ENCODE measurements around the gene MICAL1. TPM values are rescaled to one million over a fixed set of nuclear protein-coding genes. Genes with fewer than 3 reads are reported as not detected.

MICAL1 gene, protein sequence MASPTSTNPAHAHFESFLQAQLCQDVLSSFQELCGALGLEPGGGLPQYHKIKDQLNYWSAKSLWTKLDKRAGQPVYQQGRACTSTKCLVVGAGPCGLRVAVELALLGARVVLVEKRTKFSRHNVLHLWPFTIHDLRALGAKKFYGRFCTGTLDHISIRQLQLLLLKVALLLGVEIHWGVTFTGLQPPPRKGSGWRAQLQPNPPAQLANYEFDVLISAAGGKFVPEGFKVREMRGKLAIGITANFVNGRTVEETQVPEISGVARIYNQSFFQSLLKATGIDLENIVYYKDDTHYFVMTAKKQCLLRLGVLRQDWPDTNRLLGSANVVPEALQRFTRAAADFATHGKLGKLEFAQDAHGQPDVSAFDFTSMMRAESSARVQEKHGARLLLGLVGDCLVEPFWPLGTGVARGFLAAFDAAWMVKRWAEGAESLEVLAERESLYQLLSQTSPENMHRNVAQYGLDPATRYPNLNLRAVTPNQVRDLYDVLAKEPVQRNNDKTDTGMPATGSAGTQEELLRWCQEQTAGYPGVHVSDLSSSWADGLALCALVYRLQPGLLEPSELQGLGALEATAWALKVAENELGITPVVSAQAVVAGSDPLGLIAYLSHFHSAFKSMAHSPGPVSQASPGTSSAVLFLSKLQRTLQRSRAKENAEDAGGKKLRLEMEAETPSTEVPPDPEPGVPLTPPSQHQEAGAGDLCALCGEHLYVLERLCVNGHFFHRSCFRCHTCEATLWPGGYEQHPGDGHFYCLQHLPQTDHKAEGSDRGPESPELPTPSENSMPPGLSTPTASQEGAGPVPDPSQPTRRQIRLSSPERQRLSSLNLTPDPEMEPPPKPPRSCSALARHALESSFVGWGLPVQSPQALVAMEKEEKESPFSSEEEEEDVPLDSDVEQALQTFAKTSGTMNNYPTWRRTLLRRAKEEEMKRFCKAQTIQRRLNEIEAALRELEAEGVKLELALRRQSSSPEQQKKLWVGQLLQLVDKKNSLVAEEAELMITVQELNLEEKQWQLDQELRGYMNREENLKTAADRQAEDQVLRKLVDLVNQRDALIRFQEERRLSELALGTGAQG
- 203 and 235 TPM in 2 replicates for total RNA-seq (2013; cell fraction: nucleolus; rRNA removed)
- total RNA-seq (2014; rRNA removed) = 46.9 and 48.6 TPM in 2 replicates
- total RNA-seq (2014; rRNA removed; fragmentation: Illumina TruSeq; extraction: Trizol) = 25.6 and 27.0 TPM in 2 replicates
- total RNA-seq (2021) = 59.8 and 62.8 TPM in 2 replicates
- 24.9 TPM for polyA plus RNA-seq (2011; ENCODE audit: low read depth)
- 42.3 and 61.9 TPM in 2 replicates for polyA plus RNA-seq (2011; rRNA removed)
- polyA plus RNA-seq (2011; cell fraction: cytosol; rRNA removed) = 48.3 and 66.9 TPM in 2 replicates
- polyA plus RNA-seq (2011; cell fraction: nucleus; rRNA removed) = 740 and 754 TPM in 2 replicates
- polyA plus RNA-seq (2012) = 50.6 and 61.2 TPM in 2 replicates
- polyA plus RNA-seq (2014; fragmentation: Illumina TruSeq; extraction: Trizol) = 27.6 and 38.0 TPM in 2 replicates
- 1 to 10 TPM in 1 of 2 experiments, under 1 TPM in 1; 0.32 to 1.3 TPM for polyA plus RNA-seq (2014; fragmentation: Nextera tagmentation; extraction: Ambion mirVana)
- polyA plus RNA-seq (2014; rRNA removed) = 71.6 and 75.5 TPM in 2 replicates
- polyA plus RNA-seq (2016; fragmentation: Nextera tagmentation; extraction: Ambion mirVana) = 10 to 100 TPM; 44.2 to 46.4 TPM
- 32.8 and 51.6 TPM in 2 replicates for polyA minus RNA-seq (2011; rRNA and poly(A)+ RNA removed)
- 22.6 and 22.9 TPM in 2 replicates for polyA minus RNA-seq (2011; cell fraction: cytosol; rRNA and poly(A)+ RNA removed)
- 82.2 and 98.7 TPM in 2 replicates for polyA minus RNA-seq (2011; cell fraction: nucleus; rRNA and poly(A)+ RNA removed)
- Bru-seq, nascent RNA = percentile 78 among the genes with signal in this experiment
- BruChase-seq, experiment 1, labeled RNA remaining after a 6-hour chase = percentile 90 among the genes with signal in this experiment
- percentile 82 among the genes with signal in this experiment for BruChase-seq, experiment 2, labeled RNA remaining after a 2-hour chase
- long read RNA-seq, experiment 1, transcript MICAL1-202 (25 exons, 3,645 nt) = major isoform, 7 of 17 reads
- long read RNA-seq, experiment 1, partial matches to known transcripts = 5 of 17 reads
- long read RNA-seq, experiment 1, other reads (novel, unspliced or antisense) = 5 of 17 reads
- long read RNA-seq, experiment 2, partial matches to known transcripts = 6 of 8 reads
- long read RNA-seq, experiment 2, other reads (novel, unspliced or antisense) = 2 of 8 reads

DNA sequence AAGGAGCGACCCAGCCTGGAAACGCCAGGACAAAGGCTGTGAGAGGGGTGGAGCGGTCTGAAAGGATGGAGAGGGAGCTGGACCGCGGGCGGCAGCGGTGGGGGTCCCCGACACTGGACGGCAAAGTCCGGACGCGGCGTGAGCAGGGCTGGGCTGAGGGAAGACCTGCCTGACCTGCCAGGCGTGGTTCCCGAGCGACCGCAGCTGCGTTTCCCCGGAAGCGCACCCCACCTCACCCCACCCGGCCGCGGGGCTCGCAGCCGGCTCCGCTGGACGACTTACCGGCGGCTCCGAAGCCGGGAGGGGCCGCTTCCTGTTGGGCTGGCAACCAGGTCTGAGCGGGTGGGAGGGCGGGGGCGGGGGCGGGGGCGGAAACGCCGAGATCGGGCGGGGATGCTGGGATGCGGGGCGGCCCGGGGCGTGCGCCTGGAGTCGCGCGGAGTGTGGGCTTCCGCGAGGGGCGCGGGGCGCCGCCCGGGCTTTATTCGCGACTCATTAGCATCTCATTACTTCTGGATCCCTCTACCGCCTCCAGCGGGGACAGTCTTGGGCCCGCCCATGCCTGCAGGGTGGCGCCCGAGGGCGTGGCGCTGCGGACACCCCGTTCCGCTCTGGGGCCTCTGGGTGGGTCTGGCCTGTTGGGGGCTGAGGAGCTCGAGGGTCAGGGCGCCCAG, at the start of gene MICAL1:
Gene MICAL1 (minus strand): TSS at position 336 of the 674 bp plus-strand sequence. CDS start 1,576 bp downstream, outside the sequence.
- FAIRE-seq (peak; percentile 38), ATAC-seq (peak; percentile 78), DNase-seq (ENCODE audit: low read depth, low spot score) (peak; percentile 45)
- peak within 1 kb of the TSS; percentile 60 for H2AFZ ChIP-seq (ENCODE audit: control insufficient read depth, low read depth, low read length)
- H3K36me3 ChIP-seq (ENCODE audit: control insufficient read depth in 2 of 2, insufficient read depth in 2 of 2, low read length in 1 of 2) = peaks cover 3 to 10% of the 10 kb centered on the region in 2 experiments; a peak in 3 of 4 replicates
- no TSS peak for BruUV-seq (replicated peaks)
- peak within 1 kb of the TSS; percentile 98 for H3K27ac ChIP-seq (ENCODE audit: control insufficient read depth, insufficient read depth)
- in situ Hi-C loops (cut with MboI) (no loop called here), intact Hi-C loops (cut with micrococcal nuclease; ENCODE audit: unreplicated experiment) (loop anchor here (1.0 to 5.0 kb wide), 3 partner anchors 28 to 358 kb away; partner anchors contain the start of genes CD164, CEP57L1 and ZBTB24)
- peak within 1 kb of the TSS; percentile 89 for H3K4me3 ChIP-seq
- no peaks in the 10 kb centered on the region for H3K9me3 ChIP-seq (replicated peaks; ENCODE audit: control insufficient read depth, insufficient read depth, low read length)
- H3K9ac ChIP-seq (ENCODE audit: control insufficient read depth, insufficient read depth, low read length) = peak within 1 kb of the TSS; percentile 91
- ChIA-PET RAD21 (ENCODE audit: unreplicated experiment) (interaction anchor here (0.9 to 10.1 kb wide), 5 partner anchors 14 to 76 kb away, joined by 3 to 97 read pairs (median 9); partner anchors contain the start of genes CD164, PPIL6, SMPD2 and ZBTB24), SMC1A (ENCODE audit: uncharacterized antibody, unreplicated experiment) (interaction anchor here (0.6 to 10.1 kb wide), 7 partner anchors 11 to 72 kb away, joined by 3 to 148 read pairs (median 7); partner anchors contain the start of genes CD164, PPIL6, SMPD2 and ZBTB24), CTCF (interaction anchor here (1.1 to 3.2 kb wide), 6 partner anchors 9 to 82 kb away, joined by 3 to 19 read pairs (median 5); partner anchors contain the start of genes CD164, PPIL6 and SMPD2), POLR2A (interaction anchor here (0.9 to 13.1 kb wide), 6 partner anchors 13 to 236 kb away, joined by 3 to 132 read pairs (median 6); partner anchors contain the start of genes AK9, CD164, FIG4 and PPIL6)
- no peaks in the 10 kb centered on the region for H4K20me1 ChIP-seq (ENCODE audit: control insufficient read depth, insufficient read depth)
- 1% methylated on average over 37 of the region's 70 CpGs for WGBS (ENCODE audit: insufficient coverage, insufficient replicate concordance, low lambda C conversion rate, missing lambda C conversion rate)
- H3K27me3 ChIP-seq (replicated peaks in 1 of 2; ENCODE audit: control insufficient read depth in 2 of 2, insufficient read depth in 2 of 2, low read length in 1 of 2) = no peaks in the 10 kb centered on the region
- peak within 1 kb of the TSS; percentile 98 for H3K4me2 ChIP-seq (ENCODE audit: control insufficient read depth, insufficient read depth)
- peaks cover 48% of the 10 kb centered on the region for H3K79me2 ChIP-seq (ENCODE audit: control insufficient read depth, insufficient read depth, low read length)
- peaks cover 54% of the 10 kb centered on the region for H3K4me1 ChIP-seq (ENCODE audit: control insufficient read depth, insufficient read depth, low read length)
- TF ChIP-seq NR2F1 (conservative IDR thresholded peaks at IDR 0.05) = peak; percentile 46
- TF ChIP-seq, protein P1, sequence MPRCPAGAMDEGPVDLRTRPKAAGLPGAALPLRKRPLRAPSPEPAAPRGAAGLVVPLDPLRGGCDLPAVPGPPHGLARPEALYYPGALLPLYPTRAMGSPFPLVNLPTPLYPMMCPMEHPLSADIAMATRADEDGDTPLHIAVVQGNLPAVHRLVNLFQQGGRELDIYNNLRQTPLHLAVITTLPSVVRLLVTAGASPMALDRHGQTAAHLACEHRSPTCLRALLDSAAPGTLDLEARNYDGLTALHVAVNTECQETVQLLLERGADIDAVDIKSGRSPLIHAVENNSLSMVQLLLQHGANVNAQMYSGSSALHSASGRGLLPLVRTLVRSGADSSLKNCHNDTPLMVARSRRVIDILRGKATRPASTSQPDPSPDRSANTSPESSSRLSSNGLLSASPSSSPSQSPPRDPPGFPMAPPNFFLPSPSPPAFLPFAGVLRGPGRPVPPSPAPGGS (IDR thresholded peaks at IDR 0.05; ENCODE audit: borderline replicate concordance, insufficient read depth, low read depth, low read length, poor library complexity, severe bottlenecking) = no peak
- no peak for TF ChIP-seq RB1 (IDR thresholded peaks at IDR 0.05; ENCODE audit: borderline replicate concordance)
- no peak for TF ChIP-seq HDAC2 (IDR thresholded peaks at IDR 0.05)
- TF ChIP-seq SRF (IDR thresholded peaks at IDR 0.05; ENCODE audit: low read depth in 2 of 2, low read length in 2 of 2) = no peak
- TF ChIP-seq, protein P2, sequence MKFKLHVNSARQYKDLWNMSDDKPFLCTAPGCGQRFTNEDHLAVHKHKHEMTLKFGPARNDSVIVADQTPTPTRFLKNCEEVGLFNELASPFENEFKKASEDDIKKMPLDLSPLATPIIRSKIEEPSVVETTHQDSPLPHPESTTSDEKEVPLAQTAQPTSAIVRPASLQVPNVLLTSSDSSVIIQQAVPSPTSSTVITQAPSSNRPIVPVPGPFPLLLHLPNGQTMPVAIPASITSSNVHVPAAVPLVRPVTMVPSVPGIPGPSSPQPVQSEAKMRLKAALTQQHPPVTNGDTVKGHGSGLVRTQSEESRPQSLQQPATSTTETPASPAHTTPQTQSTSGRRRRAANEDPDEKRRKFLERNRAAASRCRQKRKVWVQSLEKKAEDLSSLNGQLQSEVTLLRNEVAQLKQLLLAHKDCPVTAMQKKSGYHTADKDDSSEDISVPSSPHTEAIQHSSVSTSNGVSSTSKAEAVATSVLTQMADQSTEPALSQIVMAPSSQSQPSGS (IDR thresholded peaks at IDR 0.05; ENCODE audit: low read length) = no peak
- TF ChIP-seq RCOR1 (conservative IDR thresholded peaks at IDR 0.05; ENCODE audit: low read depth, low read length) = 0 out of 2 replicates have a peak, but pooled peaks have one; percentile 29
- TF ChIP-seq, protein P3, sequence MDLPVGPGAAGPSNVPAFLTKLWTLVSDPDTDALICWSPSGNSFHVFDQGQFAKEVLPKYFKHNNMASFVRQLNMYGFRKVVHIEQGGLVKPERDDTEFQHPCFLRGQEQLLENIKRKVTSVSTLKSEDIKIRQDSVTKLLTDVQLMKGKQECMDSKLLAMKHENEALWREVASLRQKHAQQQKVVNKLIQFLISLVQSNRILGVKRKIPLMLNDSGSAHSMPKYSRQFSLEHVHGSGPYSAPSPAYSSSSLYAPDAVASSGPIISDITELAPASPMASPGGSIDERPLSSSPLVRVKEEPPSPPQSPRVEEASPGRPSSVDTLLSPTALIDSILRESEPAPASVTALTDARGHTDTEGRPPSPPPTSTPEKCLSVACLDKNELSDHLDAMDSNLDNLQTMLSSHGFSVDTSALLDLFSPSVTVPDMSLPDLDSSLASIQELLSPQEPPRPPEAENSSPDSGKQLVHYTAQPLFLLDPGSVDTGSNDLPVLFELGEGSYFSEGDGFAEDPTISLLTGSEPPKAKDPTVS (IDR thresholded peaks at IDR 0.05; ENCODE audit: low read depth, low read length) = no peak

Measured in GM12878 (cell line).